Mammary epithelial cell (primary cell): Measurements from ENCODE around the gene TSPAN9.

Source experiments
- EZH2 ChIP-seq: IDR thresholded peaks from 2 replicates; pipeline ENCODE4 v1.6.1; 2012; ENCODE audit warnings: low read length, inconsistent platforms, borderline replicate concordance
- TF ChIP-seq, protein P1 (sequence below), 2 donors: IDR thresholded peaks in 1 of 2; conservative IDR thresholded peaks in 1 of 2; 2 replicates each; pipeline ENCODE4 v1.5.1; 2011 to 2012; ENCODE audit warnings: inconsistent platforms in 2 of 2, low read length in 2 of 2, mild to moderate bottlenecking in 2 of 2, control low read depth in 1 of 2, low read depth in 1 of 2; ENCODE audit not compliant: insufficient read depth in 1 of 2; ENCODE audit errors: extremely low read depth in 1 of 2

- TF ChIP-seq, protein P1, sequence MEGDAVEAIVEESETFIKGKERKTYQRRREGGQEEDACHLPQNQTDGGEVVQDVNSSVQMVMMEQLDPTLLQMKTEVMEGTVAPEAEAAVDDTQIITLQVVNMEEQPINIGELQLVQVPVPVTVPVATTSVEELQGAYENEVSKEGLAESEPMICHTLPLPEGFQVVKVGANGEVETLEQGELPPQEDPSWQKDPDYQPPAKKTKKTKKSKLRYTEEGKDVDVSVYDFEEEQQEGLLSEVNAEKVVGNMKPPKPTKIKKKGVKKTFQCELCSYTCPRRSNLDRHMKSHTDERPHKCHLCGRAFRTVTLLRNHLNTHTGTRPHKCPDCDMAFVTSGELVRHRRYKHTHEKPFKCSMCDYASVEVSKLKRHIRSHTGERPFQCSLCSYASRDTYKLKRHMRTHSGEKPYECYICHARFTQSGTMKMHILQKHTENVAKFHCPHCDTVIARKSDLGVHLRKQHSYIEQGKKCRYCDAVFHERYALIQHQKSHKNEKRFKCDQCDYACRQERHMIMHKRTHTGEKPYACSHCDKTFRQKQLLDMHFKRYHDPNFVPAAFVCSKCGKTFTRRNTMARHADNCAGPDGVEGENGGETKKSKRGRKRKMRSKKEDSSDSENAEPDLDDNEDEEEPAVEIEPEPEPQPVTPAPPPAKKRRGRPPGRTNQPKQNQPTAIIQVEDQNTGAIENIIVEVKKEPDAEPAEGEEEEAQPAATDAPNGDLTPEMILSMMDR (conservative IDR thresholded peaks at IDR 0.05 in 1 of 2, IDR thresholded peaks at IDR 0.05 in 1 of 2; ENCODE audit: extremely low read depth in 1 of 2, insufficient read depth in 1 of 2, low read depth in 1 of 2, low read length in 2 of 2), result no peak
- no peak for TF ChIP-seq EZH2
These were observed 130.0 kb downstream of the TSPAN9 start for GRCh38 chr12:3207175-3207574.
